Stimulated activated CD4-positive, alpha-beta T cell treated with anti-CD3 and anti-CD28 coated beads, Interleukin-15, amount 100 ng/mL, for 1 hour (primary cell): ENCODE measurements around the gene KLF5.
"Not testable (repeated sequence)": the region's sequence is repeated elsewhere in the genome, so short reads cannot be mapped to it uniquely, and the experiment has no call there.

Experiments used
- DNase-seq, 2 donors: peaks; one replicate each; pipeline ENCODE4 v3.0.0-alpha.2; 2020; ENCODE audit warnings: low read depth in 1 of 2, low spot score in 1 of 2

KLF5 gene

GRCh38 chr13:73082895-73083294, 24.1 kb downstream of the KLF5 start:
- no peak for DNase-seq

- DNase-seq: no peak
These were observed 29.6 kb downstream of the KLF5 start for GRCh38 chr13:73088332-73088935.

GRCh38 chr13:73089213-73089612, 30.4 kb downstream of the KLF5 start:
- no peak for DNase-seq

- DNase-seq: no peak
These were observed 31.5 kb downstream of the KLF5 start for GRCh38 chr13:73090116-73090822.

- no peak for DNase-seq
These were observed 32.0 kb downstream of the KLF5 start for GRCh38 chr13:73090823-73091187.

GRCh38 chr13:73092829-73093228, 34.0 kb downstream of the KLF5 start:
- no peak for DNase-seq

- DNase-seq: no peak
These were observed 37.4 kb downstream of the KLF5 start for GRCh38 chr13:73096173-73096572.

GRCh38 chr13:73096638-73097037, 37.8 kb downstream of the KLF5 start:
- DNase-seq: no peak

- not testable (repeated sequence) for DNase-seq
These were observed 42.0 kb downstream of the KLF5 start for GRCh38 chr13:73100781-73101180.

GRCh38 chr13:73101351-73102007, 42.7 kb downstream of the KLF5 start:
- DNase-seq: no peak

GRCh38 chr13:73103238-73103637, 44.4 kb downstream of the KLF5 start:
- DNase-seq: no peak

GRCh38 chr13:73106513-73107178, 47.8 kb downstream of the KLF5 start:
- DNase-seq: no peak

GRCh38 chr13:73107481-73107880, 48.7 kb downstream of the KLF5 start:
- DNase-seq: no peak

- DNase-seq: no peak
These were observed 49.2 kb downstream of the KLF5 start for GRCh38 chr13:73107970-73108369.

GRCh38 chr13:73109288-73109899, 50.6 kb downstream of the KLF5 start:
- no peak for DNase-seq

- no peak for DNase-seq
These were observed 51.2 kb downstream of the KLF5 start for GRCh38 chr13:73109969-73110368.

GRCh38 chr13:73110814-73111213, 52.0 kb downstream of the KLF5 start:
- DNase-seq: no peak

- DNase-seq: no peak
These were observed 52.5 kb downstream of the KLF5 start for GRCh38 chr13:73111331-73111730.

GRCh38 chr13:73119612-73120011, 60.8 kb downstream of the KLF5 start:
- DNase-seq: no peak
